Tibial artery (tissue), 4 donors: ENCODE data around the gene ZNF121.

Source experiments
- DNase-seq, 2 donors: peaks; one replicate each; pipeline ENCODE4 v3.0.0-alpha.2; 2019
- H3K27ac ChIP-seq, 2 donors: fragments of 200-600 bp; sonication (generic) in 1 of 2; 1 replicate in 1 of 2; 2 replicates in 1 of 2; pipeline ENCODE4 v1.5.1; 2018 to 2019; ENCODE audit warnings: mild to moderate bottlenecking in 1 of 2
- H3K27me3 ChIP-seq, 2 donors: fragments of 200-600 bp; sonication (generic) in 1 of 2; one replicate each; pipeline versions ENCODE4 v1.5.1 to v1.6.0; 2016 to 2019
- H3K36me3 ChIP-seq, 3 donors: fragments of 200-600 bp; sonication (generic) in 2 of 3; one replicate each; pipeline ENCODE4 v1.5.1; 2016 to 2019; ENCODE audit warnings: mild to moderate bottlenecking in 2 of 3
- H3K4me1 ChIP-seq, 4 donors: fragments of 200-600 bp; sonication (generic) in 2 of 4; 1 replicate in 3 of 4; 2 replicates in 1 of 4; pipeline ENCODE4 v1.5.1; 2016 to 2019
- H3K4me3 ChIP-seq, 2 donors: fragments of 200-600 bp; sonication (generic) in 1 of 2; 1 replicate in 1 of 2; 2 replicates in 1 of 2; pipeline ENCODE4 v1.5.1; 2018 to 2019; ENCODE audit warnings: mild to moderate bottlenecking in 2 of 2
- H3K9me3 ChIP-seq, 3 donors: fragments of 200-600 bp; sonication (generic) in 1 of 3; one replicate each; pipeline ENCODE4 v1.5.1; 2016 to 2019
- CTCF ChIP-seq, 2 experiments: fragments of 200-600 bp in 1 of 2; fragments of 450-650 bp in 1 of 2; IDR thresholded peaks; one replicate each; pipeline ENCODE4 v1.5.1; 2017 to 2019; ENCODE audit warnings: antibody characterized with exemption in 2 of 2, mild to moderate bottlenecking in 1 of 2, moderate library complexity in 1 of 2
- intact Hi-C: fragments of 100-400 bp; cut with DNase I; formaldehyde crosslinking; loops from one replicate; pipeline ENCODE4 v1.15.0; 2023; ENCODE audit warnings: low total_unique reads

Gene ZNF121

GRCh38 chr19:9528757-9529336, 55.5 kb downstream of the ZNF121 start:
- Histone ChIP-seq H3K4me1 (no peaks in the 10 kb centered on the region), H3K9me3 (peaks cover 36 to 100% (median 97%) of the 10 kb centered on the region in 3 donors), H3K27me3 (no peaks in the 10 kb centered on the region), H3K36me3 (peaks cover 97 to 100% (median 98%) of the 10 kb centered on the region in 3 donors), H3K4me3 (no peak overlapping the region), H3K27ac (no peak overlapping the region)
- intact Hi-C loops: no loop called here
- no peak for DNase-seq
- no peak for TF ChIP-seq CTCF (IDR thresholded peaks at IDR 0.05)

GRCh38 chr19:9523885-9524474, 60.3 kb downstream of the ZNF121 start:
- H3K36me3 ChIP-seq: peaks cover 65 to 94% (median 75%) of the 10 kb centered on the region in 3 donors

More at GRCh38 chr19:9523885-9524474, 60.3 kb downstream of the ZNF121 start:
- no peak for DNase-seq
- Histone ChIP-seq H3K4me3 (no peak overlapping the region), H3K4me1 (no peaks in the 10 kb centered on the region), H3K9me3 (peaks cover 42 to 100% (median 98%) of the 10 kb centered on the region in 3 donors), H3K27ac (no peak overlapping the region), H3K27me3 (no peaks in the 10 kb centered on the region)
- no peak for TF ChIP-seq CTCF (IDR thresholded peaks at IDR 0.05)
- intact Hi-C loops: no loop called here
